MG63 (cell line): ENCODE data around the gene BRD1. TPM values are rescaled to one million over a fixed set of nuclear protein-coding genes. Genes with fewer than 3 reads are reported as not detected.

Experiments used
- DNase-seq: peaks from one replicate; pipeline ENCODE4 v3.0.0-alpha.2; 2020
- H3K27me3 ChIP-seq: fragments of 250-450 bp; sonication (Bioruptor Pico); 2 replicates; pipeline ENCODE4 v1.5.1; 2020; ENCODE audit warnings: mild to moderate bottlenecking, moderate library complexity
- H3K36me3 ChIP-seq: fragments of 250-450 bp; sonication (Bioruptor Pico); 2 replicates; pipeline ENCODE4 v1.5.1; 2020; ENCODE audit warnings: mild to moderate bottlenecking, moderate library complexity
- H3K4me3 ChIP-seq: fragments of 250-450 bp; sonication (Bioruptor Pico); 2 replicates; pipeline ENCODE4 v1.5.1; 2020; ENCODE audit warnings: mild to moderate bottlenecking, moderate library complexity
- H3K9me3 ChIP-seq: fragments of 250-450 bp; sonication (Bioruptor Pico); 2 replicates; pipeline ENCODE4 v1.5.1; 2020; ENCODE audit warnings: mild to moderate bottlenecking, moderate library complexity
- total RNA-seq: library from RNA; depleted of rRNA; stranded (reverse); fragments of >200 nt; shearing (Covaris generic); gene quantifications from 2 replicates; pipeline ENCODE4 v1.2.3, GENCODE V29; 2014; ENCODE audit warnings: low replicate concordance

Gene BRD1
- total RNA-seq, 1 experiment from 2014 or later = 18.0 TPM

- no peak for DNase-seq
- no peak overlapping the region for H3K4me3 ChIP-seq
- no peaks in the 10 kb centered on the region for H3K9me3 ChIP-seq
- H3K27me3 ChIP-seq = peaks cover 46% of the 10 kb centered on the region
- no peaks in the 10 kb centered on the region for H3K36me3 ChIP-seq
Measured at GRCh38 chr22:49845666-49846459, 18.2 kb upstream of the BRD1 start.

GRCh38 chr22:49845241-49845640, 17.6 kb upstream of the BRD1 start:
- DNase-seq = no peak
- no peak overlapping the region for H3K4me3 ChIP-seq
- no peaks in the 10 kb centered on the region for H3K9me3 ChIP-seq
- peaks cover 46% of the 10 kb centered on the region for H3K27me3 ChIP-seq
- no peaks in the 10 kb centered on the region for H3K36me3 ChIP-seq

GRCh38 chr22:49838771-49839717, 11.4 kb upstream of the BRD1 start:
- H3K27me3 ChIP-seq = no peaks in the 10 kb centered on the region; the same call in none of the 2 replicates
- DNase-seq = no peak
- no peaks in the 10 kb centered on the region for H3K36me3 ChIP-seq
- no peaks in the 10 kb centered on the region for H3K9me3 ChIP-seq
- no peak overlapping the region for H3K4me3 ChIP-seq

- H3K9me3 ChIP-seq = peaks cover 2% of the 10 kb centered on the region; the same call in 1 of the 2 replicates
- H3K36me3 ChIP-seq = no peaks in the 10 kb centered on the region
- peaks cover 2% of the 10 kb centered on the region for H3K27me3 ChIP-seq
- H3K4me3 ChIP-seq = no peak overlapping the region
- DNase-seq = no peak
Measured at GRCh38 chr22:49833340-49834007, 5.8 kb upstream of the BRD1 start.

- DNase-seq = no peak
- Histone ChIP-seq H3K27me3 (0 out of 2 replicates have a peak, but pooled peaks cover 2% of the 10 kb centered on the region), H3K36me3 (peaks cover 20% of the 10 kb centered on the region)
Measured at GRCh38 chr22:49829044-49829853, 1.6 kb upstream of the BRD1 start.

GRCh38 chr22:49828599-49828965, 909 bp upstream of the BRD1 start:
- DNase-seq = no peak
- H3K9me3 ChIP-seq = peaks cover 2% of the 10 kb centered on the region; the same call in 1 of the 2 replicates
- H3K36me3 ChIP-seq = peaks cover 26% of the 10 kb centered on the region
- 0 out of 2 replicates have a peak, but pooled peaks cover 2% of the 10 kb centered on the region for H3K27me3 ChIP-seq
- no peak overlapping the region for H3K4me3 ChIP-seq

More at GRCh38 chr22:49829044-49829853, 1.6 kb upstream of the BRD1 start:
- Histone ChIP-seq H3K4me3 (no peak overlapping the region), H3K9me3 (peaks cover 2% of the 10 kb centered on the region; the same call in 1 of the 2 replicates)

- Histone ChIP-seq H3K27me3 (no peaks in the 10 kb centered on the region), H3K4me3 (peak overlapping the region; percentile 84), H3K36me3 (peaks cover 38% of the 10 kb centered on the region), H3K9me3 (peaks cover 2% of the 10 kb centered on the region; the same call in 1 of the 2 replicates)
- no peak for DNase-seq
Measured at GRCh38 chr22:49827271-49827852, 311 bp downstream of the BRD1 start.

GRCh38 chr22:49826603-49827270, 936 bp downstream of the BRD1 start:
- Histone ChIP-seq H3K36me3 (peaks cover 45% of the 10 kb centered on the region), H3K4me3 (peak overlapping the region; percentile 84), H3K27me3 (no peaks in the 10 kb centered on the region), H3K9me3 (peaks cover 2% of the 10 kb centered on the region; the same call in 1 of the 2 replicates)
- peak; percentile 28 for DNase-seq

GRCh38 chr22:49825944-49826602, 1.6 kb downstream of the BRD1 start:
- Histone ChIP-seq H3K4me3 (peak overlapping the region; percentile 84), H3K36me3 (peaks cover 51% of the 10 kb centered on the region), H3K9me3 (0 out of 2 replicates have a peak, but pooled peaks cover 2% of the 10 kb centered on the region), H3K27me3 (no peaks in the 10 kb centered on the region)
- peak; percentile 27 for DNase-seq

- H3K9me3 ChIP-seq = no peaks in the 10 kb centered on the region
- DNase-seq = no peak
- H3K27me3 ChIP-seq = no peaks in the 10 kb centered on the region
- peak overlapping the region; percentile 84 for H3K4me3 ChIP-seq
- H3K36me3 ChIP-seq = peaks cover 57% of the 10 kb centered on the region
Measured at GRCh38 chr22:49825436-49825835, 2.2 kb downstream of the BRD1 start.

- H3K4me3 ChIP-seq = peak overlapping the region; percentile 84; the same call in 1 of the 2 replicates
Measured at GRCh38 chr22:49824936-49825335, 2.7 kb downstream of the BRD1 start.

GRCh38 chr22:49824185-49824925, 3.3 kb downstream of the BRD1 start:
- H3K9me3 ChIP-seq = no peaks in the 10 kb centered on the region
- DNase-seq = no peak
- no peak overlapping the region for H3K4me3 ChIP-seq
- H3K36me3 ChIP-seq = peaks cover 65% of the 10 kb centered on the region
- no peaks in the 10 kb centered on the region for H3K27me3 ChIP-seq

More at GRCh38 chr22:49824936-49825335, 2.7 kb downstream of the BRD1 start:
- peaks cover 61% of the 10 kb centered on the region for H3K36me3 ChIP-seq
- no peaks in the 10 kb centered on the region for H3K27me3 ChIP-seq
- no peaks in the 10 kb centered on the region for H3K9me3 ChIP-seq
- DNase-seq = no peak

- Histone ChIP-seq H3K4me3 (no peak overlapping the region), H3K27me3 (no peaks in the 10 kb centered on the region), H3K36me3 (peaks cover 71% of the 10 kb centered on the region), H3K9me3 (no peaks in the 10 kb centered on the region)
- DNase-seq = no peak
Measured at GRCh38 chr22:49823289-49824045, 4.2 kb downstream of the BRD1 start.
